Measurements from ENCODE around the gene RTKN2.

DNA sequence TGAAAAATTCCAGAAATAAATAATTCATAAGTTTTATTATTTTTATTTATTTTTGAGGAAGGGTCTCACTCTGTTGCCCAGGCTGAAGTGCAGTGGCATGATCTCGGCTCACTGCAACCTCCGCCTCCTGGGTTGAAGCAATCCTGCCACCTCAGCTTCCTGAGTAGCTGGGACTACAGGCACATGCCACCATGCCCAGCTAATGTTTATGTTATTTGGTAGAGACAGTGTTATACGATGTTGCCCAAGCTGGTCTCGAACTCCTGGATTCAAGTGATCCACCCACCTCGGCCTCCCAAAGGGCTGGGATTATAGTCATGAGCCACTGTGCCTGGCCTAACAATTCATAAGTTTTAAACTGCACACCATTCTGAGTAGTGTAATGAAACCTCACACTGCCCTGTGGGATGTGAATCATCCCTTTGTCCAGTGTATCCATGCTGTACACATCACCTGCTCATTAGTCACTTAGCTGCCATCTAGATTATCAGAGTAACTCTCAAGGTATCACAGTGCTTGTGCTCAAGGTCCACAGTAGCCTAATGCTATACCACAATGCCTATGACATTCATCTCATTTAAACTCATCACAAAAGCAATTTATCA, 17.9 kb downstream of the RTKN2 start:
- TF ChIP-seq, protein P1, sequence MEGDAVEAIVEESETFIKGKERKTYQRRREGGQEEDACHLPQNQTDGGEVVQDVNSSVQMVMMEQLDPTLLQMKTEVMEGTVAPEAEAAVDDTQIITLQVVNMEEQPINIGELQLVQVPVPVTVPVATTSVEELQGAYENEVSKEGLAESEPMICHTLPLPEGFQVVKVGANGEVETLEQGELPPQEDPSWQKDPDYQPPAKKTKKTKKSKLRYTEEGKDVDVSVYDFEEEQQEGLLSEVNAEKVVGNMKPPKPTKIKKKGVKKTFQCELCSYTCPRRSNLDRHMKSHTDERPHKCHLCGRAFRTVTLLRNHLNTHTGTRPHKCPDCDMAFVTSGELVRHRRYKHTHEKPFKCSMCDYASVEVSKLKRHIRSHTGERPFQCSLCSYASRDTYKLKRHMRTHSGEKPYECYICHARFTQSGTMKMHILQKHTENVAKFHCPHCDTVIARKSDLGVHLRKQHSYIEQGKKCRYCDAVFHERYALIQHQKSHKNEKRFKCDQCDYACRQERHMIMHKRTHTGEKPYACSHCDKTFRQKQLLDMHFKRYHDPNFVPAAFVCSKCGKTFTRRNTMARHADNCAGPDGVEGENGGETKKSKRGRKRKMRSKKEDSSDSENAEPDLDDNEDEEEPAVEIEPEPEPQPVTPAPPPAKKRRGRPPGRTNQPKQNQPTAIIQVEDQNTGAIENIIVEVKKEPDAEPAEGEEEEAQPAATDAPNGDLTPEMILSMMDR (IDR thresholded peaks at IDR 0.05 in 2 of 3, conservative IDR thresholded peaks at IDR 0.05 in 1 of 3; ENCODE audit: control insufficient read depth in 2 of 3, extremely low read depth in 1 of 3, insufficient read depth in 1 of 3, low read depth in 3 of 3, low read length in 3 of 3) = no peak
- no peak for TF ChIP-seq NFIC (IDR thresholded peaks at IDR 0.05; ENCODE audit: low read depth, low read length)
- no peak for TF ChIP-seq TAF1 (IDR thresholded peaks at IDR 0.05; ENCODE audit: borderline replicate concordance, low read depth, low read length)
- no peak for TF ChIP-seq CHD4 (IDR thresholded peaks at IDR 0.05)
- no peak for TF ChIP-seq KAT2A (conservative IDR thresholded peaks at IDR 0.05; ENCODE audit: control insufficient read depth, low read depth, low read length)
- no peak for TF ChIP-seq CEBPB (IDR thresholded peaks at IDR 0.05; ENCODE audit: borderline replicate concordance in 1 of 2, low read depth in 2 of 2, low read length in 2 of 2)
- no peak for TF ChIP-seq POLR2A (IDR thresholded peaks at IDR 0.05; ENCODE audit: low read depth, low read length)
- TF ChIP-seq CHD1 (IDR thresholded peaks at IDR 0.05; ENCODE audit: low read depth, low read length) = no peak
- TF ChIP-seq DPF2 (IDR thresholded peaks at IDR 0.05) = no peak
- no peak for TF ChIP-seq SKIL (IDR thresholded peaks at IDR 0.05; ENCODE audit: low read depth, poor library complexity, severe bottlenecking)
